NCI-H146 treated with DMSO at 0.1 percent for 48 hours (cell line): Measurements from ENCODE around the gene CENPP.
"Not testable (repeated sequence)": the region's sequence is repeated elsewhere in the genome, so short reads cannot be mapped to it uniquely, and the experiment has no call there.

Experiments
- DNase-seq: peaks from one replicate; lab custom pipeline; 2025; ENCODE audit not compliant: unreplicated experiment; lab: John Stamatoyannopoulos, UW

Gene CENPP

GRCh38 chr9:92589923-92590322 is 264.2 kb downstream of the CENPP start:
- DNase-seq = no peak

GRCh38 chr9:92590377-92590776 is 264.6 kb downstream of the CENPP start:
- DNase-seq = no peak

GRCh38 chr9:92592537-92592936 is 266.8 kb downstream of the CENPP start:
- no peak for DNase-seq

- no peak for DNase-seq
Measured at GRCh38 chr9:92592946-92593861, 267.5 kb downstream of the CENPP start.

- not testable (repeated sequence) for DNase-seq
Measured at GRCh38 chr9:92595075-92595474, 269.3 kb downstream of the CENPP start.

- DNase-seq = no peak
Measured at GRCh38 chr9:92595930-92596329, 270.2 kb downstream of the CENPP start.

GRCh38 chr9:92598382-92598781 is 272.6 kb downstream of the CENPP start:
- no peak for DNase-seq

GRCh38 chr9:92599938-92600461 is 274.2 kb downstream of the CENPP start:
- DNase-seq = no peak

- no peak for DNase-seq
Measured at GRCh38 chr9:92600462-92601261, 274.9 kb downstream of the CENPP start.

GRCh38 chr9:92601451-92601850 is 275.7 kb downstream of the CENPP start:
- no peak for DNase-seq

GRCh38 chr9:92602413-92602812 is 276.7 kb downstream of the CENPP start:
- DNase-seq = no peak

- DNase-seq = no peak
Measured at GRCh38 chr9:92603100-92603499, 277.3 kb downstream of the CENPP start.

GRCh38 chr9:92603990-92604389 is 278.2 kb downstream of the CENPP start:
- DNase-seq = no peak

GRCh38 chr9:92605224-92605623 is 279.5 kb downstream of the CENPP start:
- DNase-seq = no peak

- no peak for DNase-seq
Measured at GRCh38 chr9:92607088-92607487, 281.3 kb downstream of the CENPP start.

GRCh38 chr9:92607773-92608172 is 282.0 kb downstream of the CENPP start:
- no peak for DNase-seq

GRCh38 chr9:92608241-92608908 is 282.6 kb downstream of the CENPP start:
- DNase-seq = no peak

- no peak for DNase-seq
Measured at GRCh38 chr9:92608909-92609445, 283.2 kb downstream of the CENPP start.

GRCh38 chr9:92610470-92611420 is 285.0 kb downstream of the CENPP start:
- no peak for DNase-seq
